Activated gamma-delta T cell treated with anti-CD3 and anti-CD28 coated beads, Interleukin-2, amount 50 U/mL, for 16 hours (primary cell): ENCODE data around the gene XPC.

ENCODE experiments used
- DNase-seq: peaks from one replicate; pipeline ENCODE4 v3.0.0-alpha.2; 2020; ENCODE audit warnings: low read depth

The XPC gene

DNA sequence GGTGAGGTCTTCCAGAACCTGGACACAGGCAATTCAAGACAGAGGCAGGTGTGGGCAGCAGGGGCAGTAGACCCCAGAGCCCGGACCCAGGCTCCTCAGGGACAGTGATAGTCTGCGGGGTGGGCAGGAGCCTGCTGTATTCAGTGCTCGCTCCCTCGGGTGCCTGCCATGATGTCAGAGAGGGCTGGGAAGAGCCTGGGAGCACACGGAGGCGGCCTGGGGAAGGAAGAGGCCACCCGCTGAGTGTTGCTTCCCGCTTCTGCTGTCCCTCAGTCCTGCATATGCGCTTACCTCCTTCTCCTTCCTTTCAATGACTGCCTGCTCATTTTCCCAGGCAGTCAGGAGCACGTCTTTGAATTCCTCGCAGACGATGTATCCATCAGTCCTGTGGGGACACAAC is 30.8 kb downstream of the XPC start:
- DNase-seq: no peak

DNA sequence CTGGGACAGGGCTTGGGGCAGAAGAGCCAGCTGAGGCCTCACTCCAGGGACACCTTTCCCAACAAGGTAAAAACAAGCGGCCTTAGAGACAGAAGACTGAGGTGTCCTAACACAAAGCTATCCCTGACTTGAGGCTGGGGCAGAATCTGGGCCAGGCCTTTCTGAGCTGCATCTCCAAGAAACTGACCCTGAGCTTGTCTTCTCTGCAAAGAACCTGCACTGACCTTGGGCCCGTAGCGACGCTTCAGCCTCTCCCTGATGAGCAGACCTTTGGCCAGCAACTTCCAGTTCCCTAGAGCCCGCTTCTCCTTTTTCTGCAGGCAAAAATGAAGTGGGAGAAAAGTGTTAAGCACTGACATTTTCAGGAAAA is 31.4 kb downstream of the XPC start:
- DNase-seq: no peak

DNA sequence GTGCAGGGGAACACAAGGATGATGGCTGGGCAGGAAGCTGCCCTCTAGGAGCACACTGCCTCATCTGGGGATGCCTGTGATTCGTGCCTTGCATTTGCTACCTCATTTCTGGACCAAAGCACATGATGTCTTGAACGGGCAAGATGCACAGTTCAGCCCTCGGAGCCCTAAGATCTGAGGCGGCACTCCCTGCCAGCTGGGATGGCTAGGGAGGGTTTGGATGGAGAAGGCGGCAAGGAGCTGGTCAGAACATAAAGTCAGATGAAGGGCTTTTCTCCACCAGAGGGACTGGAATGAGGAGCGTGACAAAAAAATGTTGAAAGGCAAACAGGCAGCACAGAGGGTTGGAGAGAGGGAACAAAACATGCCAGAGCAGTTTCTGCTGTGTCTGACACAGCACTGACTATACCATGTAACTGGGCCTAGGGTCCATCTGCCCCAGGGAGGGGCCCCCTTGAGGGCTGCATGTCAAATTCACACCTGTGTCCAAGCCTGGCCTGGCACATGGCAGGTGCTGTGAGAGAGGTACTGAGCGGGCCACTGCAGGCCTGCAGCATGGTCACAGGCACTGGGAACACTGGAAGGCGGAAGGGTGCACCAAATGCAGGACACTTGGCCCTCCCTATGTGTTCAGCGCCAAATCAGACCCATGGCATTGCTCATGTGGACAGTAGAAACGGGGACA is 31.9 kb downstream of the XPC start:
- no peak for DNase-seq

DNA sequence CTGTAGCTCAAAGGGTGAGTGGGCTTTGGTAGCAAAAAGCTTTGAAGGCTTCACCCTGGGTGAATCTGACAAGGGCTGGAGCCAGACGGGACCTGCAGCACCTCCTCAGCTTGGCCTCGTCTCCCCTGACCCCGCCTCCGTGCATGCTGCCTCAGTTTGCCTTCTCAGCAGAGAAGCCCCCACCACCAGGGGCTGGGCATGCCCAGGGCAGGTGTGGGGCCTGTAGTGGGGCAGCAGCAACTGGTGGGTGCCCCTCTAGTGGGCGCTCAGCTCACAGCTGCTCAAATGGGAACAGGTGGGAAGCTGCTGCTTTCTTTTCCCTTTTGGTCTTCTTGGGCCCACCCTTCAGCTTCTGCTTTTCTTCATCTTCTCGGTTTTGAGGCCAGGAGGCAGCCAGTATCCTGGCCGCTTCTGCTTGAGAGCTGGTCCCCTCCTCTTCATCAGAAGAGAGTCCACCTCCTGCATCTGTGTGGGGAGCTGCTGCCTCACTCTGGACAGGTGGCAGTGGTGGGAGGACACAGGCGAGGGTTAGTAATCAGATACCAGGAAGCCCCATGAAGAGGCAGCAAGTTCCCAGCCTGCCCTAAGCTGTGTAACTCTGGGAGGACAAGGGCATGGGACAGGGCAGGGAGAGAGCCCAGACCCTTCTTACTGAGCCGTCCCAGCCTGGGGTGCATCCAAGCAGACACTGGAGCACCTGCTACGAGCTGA is 32.6 kb downstream of the XPC start:
- no peak for DNase-seq

DNA sequence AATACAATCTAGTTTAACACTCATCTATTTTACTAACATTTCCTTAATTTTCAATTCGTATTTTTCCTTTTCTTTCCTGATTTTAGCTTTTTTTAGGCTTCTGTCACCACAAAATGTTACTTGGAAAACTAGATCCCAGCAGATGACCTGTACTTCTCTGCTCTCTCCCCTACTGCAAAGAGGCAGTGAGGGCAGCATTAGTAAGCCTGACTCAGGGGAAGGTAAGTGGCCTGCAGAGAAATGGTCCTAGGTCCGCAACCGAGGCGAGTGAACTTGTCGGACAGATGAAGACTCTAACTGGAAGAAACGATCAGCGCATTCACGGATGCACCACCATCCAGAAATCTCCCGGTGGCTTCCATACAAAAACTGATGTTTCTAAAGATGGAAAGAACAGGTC is 33.2 kb downstream of the XPC start:
- no peak for DNase-seq

DNA sequence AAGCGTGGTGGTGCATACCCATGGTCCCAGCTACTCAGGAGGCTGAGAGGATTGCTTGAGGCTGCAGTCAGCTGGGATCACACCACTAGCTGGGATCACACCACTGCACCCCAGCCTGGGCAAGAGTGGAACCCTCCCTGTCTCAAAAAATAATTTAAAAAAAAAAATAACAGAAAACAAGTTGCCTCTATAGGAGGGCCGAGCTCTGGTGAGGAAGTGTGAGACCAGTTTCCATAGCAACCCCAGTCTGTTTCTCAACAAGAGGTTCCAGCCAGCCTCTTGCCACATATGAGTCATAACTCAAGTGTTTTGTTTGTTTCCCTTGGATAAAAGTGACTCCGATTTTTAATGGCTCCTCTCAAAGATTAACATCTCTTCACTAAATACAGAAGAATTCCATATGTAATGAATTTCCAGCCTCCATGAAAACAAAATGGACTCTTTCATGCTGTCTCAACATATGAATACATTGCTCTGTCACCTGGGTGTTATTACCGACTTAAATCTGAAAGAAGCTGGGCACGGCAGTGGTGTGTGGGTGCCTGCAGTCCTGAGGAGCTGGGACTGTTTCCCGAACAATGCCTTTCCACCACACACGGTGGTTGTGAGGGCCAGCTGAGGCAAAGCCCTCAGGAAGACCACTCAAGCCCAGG is 33.9 kb downstream of the XPC start:
- peak; percentile 52 for DNase-seq

DNA sequence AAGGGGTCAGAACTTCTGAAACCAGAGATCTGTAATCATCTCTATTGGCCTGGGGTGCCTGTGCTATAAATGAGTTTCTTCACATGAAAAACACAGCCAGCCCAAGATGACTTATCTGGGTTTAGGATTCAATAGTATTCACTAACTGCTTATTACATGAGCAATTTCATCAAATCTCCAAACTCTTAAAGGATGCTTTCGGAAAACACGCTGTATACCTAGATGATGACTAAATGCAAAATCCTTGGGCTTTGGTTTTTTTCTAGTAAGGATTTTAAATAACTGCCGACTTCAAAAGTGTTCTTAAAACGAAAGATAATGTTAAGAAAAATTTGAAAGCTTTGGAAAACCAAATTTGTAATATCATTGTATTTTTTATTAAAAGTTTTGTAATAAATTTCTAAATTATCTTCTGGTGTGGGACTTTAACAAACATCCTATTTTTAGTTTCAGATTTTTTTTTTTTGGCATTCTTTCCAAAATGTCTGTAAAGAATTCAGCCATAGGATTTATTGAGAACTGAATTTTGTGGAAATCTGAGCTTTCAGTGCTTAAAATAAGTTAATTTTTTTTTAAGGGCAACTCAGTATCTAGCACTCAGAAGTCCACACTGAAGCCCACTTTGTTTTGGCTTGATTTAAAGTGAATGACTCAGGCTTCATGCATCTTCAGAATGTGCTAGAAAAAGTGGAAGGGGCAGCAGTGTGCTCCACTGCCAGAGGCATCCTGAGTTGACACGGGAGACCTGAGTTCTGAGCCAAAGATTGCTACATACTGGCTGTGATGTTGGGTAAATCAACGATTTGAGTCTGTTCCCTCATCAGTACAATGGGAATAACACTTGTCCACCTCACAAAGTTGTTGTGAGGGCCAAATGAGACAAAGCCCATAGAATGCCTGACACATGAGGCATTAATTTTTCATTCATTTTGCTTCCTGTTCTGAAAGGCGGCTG is 34.9 kb downstream of the XPC start:
- no peak for DNase-seq

DNA sequence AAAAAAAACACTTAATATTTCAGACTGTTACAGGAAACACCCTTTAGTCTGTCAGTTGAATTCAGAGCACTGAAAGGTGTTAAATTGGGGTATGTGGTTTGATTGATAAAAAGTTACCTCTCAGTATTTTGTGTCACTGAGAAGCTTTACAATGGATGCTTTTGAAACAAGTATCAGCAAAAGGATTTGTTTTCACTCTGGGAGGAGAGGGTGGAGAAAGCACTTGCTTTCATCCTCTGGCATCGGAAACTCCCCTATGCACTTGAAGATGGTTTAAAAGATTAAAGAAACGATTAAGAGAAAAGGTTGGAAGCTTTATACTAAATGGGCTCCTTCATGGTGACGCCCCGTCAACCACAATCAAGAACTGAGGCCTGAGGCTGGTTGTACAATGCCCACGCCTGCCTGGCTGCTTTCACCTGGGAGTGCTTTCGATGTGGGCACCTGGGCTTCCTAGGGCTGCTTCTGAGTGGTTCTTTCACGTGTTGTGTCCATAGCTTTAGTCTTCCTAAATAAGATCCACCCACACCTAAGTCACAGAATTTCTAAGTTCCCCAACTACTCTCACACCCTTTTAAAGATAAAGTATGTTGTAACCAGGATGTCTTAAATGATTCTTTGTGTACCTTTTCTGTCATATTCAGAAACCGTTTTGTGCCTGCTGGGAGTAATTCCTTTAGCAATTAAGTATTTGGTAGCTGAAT is 35.7 kb downstream of the XPC start:
- DNase-seq: peak; percentile 45

DNA sequence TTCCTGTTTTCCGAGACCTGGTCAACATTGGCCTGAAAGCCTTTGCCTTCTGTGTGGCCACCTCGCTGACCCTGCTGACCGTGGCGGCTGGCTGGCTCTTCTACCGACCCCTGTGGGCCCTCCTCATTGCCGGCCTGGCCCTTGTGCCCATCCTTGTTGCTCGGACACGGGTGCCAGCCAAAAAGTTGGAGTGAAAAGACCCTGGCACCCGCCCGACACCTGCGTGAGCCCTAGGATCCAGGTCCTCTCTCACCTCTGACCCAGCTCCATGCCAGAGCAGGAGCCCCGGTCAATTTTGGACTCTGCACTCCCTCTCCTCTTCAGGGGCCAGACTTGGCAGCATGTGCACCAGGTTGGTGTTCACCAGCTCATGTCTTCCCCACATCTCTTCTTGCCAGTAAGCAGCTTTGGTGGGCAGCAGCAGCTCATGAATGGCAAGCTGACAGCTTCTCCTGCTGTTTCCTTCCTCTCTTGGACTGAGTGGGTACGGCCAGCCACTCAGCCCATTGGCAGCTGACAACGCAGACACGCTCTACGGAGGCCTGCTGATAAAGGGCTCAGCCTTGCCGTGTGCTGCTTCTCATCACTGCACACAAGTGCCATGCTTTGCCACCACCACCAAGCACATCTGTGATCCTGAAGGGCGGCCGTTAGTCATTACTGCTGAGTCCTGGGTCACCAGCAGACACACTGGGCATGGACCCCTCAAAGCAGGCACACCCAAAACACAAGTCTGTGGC is 36.6 kb downstream of the XPC start:
- no peak for DNase-seq

DNA sequence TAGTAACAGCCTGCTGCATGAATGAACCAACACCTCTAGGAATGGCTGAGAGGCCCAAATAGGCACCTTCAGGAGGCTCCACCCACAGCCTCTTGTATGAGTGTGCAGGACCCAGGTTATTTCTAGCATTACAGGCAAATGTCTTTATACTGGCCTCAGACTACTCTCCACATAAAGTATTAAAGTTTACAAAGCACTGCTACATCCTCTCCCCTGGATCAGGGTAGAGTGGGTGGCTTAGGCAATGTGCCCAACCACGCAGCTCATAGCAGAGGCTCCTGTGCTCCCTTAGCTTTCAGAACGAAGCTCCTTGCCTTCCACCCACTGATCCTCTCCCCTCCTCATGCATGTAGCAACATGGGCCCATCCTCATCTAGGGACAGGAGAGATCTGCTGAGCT is 37.3 kb downstream of the XPC start:
- no peak for DNase-seq

DNA sequence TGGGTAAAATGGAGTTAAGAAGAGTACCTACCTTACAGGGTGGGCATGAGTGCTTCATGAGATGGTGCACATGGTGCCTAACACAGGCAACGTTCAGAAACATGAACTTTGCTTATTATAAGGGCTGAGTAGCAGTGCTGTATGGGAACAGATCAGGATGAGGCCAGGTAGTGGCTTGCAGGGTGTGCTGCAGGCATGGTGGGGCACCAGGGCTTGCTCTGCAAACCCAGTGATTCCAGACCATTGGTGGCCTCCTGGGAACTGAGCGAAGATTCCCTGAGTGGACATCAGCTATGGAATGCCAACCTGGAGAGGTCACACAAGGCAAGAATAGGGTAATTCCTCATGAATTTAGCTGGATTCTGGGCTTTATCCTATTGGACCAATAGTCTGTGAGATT is 37.7 kb downstream of the XPC start:
- no peak for DNase-seq

DNA sequence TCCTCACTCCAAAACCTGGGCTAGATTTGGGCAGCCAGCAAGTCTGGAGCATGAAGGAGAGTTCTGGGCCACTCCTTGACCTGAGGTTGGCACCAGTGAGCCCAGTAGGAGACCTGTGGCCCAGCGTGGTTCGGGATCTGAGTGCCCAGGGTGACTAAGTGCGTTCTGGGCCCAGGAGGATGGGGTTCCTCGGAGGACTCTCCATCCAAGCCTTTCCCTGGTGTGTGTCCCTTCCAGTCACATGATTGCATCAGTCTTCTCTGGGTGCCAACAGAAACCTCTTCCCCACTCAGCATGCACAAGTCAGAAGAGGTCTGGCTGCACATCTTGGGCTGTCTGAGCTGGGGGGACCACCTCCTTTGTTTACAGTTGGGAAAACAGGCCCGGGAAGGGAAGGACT is 38.6 kb downstream of the XPC start:
- no peak for DNase-seq

DNA sequence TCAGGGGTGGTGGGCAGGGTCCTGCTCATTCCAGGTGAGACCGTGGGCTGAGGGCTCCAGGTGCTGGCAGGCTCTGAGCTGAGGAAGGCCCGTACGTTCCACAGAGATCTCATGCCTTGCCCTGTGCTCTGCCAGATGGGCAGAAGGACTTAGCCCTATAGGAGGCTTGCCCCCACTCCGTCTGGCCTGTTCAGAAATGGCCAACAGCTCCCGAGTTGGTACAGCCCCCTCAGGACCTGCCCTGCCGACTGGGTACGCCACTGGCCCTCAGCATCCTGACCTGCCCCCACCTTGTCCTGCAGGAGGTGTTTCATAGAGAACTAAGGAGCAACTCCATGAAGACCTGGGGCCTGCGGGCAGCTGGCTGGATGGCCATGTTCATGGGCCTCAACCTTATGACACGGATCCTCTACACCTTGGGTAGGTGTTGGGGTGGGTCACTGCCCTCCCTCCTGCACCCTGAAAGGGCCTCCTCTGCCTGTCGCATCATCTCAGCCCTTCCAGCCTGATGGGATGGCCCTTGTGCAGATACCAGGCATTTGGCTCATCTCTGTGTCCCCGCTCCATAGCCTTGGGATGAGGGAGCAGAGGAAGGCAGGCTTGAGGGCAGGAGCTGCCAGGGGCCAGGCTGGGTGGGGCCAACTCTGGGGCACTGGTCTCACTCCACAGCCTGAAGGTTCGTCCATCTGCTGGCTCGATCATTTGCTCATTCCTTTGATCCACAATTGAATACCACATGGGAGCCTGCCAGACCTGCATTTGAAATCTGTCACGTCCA is 39.3 kb downstream of the XPC start:
- no peak for DNase-seq

DNA sequence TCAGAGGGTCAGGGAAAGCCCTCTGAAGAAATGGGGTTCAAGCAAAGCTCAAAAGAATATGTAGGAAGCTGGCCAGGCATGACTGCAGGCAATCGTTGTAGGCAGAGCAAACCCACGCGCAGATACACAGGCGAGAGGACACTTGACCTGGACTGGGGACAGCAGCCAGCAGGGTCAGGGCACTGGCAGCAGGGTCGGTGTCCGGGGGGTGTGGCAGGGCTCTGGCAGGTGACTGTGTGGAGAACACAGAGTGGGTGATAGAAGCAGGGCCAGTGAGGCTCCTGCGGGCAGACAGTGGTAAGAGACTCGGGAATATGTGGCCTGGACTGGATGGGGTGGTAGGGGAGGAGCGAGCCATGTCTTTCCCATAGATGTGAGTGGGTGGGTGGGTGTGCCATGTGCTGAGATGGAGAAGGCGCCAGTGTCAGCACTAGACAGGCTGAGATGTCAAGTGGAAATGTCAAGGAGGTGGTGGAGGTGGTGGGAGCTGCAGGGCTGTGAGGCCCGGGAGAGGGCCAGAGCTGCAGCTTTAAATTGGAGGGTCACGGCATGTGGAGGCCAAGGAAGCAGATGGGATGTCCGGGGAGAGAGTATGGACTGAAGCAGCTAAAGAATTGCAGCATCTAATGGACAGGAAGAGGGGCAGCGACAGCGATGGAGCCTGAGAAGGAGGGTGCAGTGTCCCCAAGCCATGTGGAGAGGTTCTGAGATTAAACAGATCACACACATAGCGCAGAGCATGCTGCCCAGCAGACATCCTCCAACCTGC is 40.1 kb downstream of the XPC start:
- no peak for DNase-seq

DNA sequence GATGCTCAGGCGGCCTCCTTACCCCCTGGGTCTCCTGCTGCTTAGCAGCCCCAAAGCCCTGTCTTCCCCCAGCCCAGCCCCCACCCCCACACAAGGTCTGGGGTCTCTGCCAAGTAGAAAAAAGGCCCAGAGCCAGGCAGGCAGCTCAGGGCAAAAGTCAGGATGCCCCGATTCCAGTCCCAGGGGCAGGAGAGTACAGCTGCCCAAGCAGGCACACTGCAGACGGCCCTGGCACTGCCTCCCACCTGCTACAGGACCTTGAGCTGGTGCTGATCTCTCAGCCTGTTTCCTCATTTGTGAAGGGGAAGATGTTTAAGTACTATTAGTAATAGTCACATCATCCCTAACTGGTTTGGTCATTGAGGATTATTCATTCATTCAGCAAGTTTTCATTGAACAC is 41.0 kb downstream of the XPC start:
- DNase-seq: no peak

DNA sequence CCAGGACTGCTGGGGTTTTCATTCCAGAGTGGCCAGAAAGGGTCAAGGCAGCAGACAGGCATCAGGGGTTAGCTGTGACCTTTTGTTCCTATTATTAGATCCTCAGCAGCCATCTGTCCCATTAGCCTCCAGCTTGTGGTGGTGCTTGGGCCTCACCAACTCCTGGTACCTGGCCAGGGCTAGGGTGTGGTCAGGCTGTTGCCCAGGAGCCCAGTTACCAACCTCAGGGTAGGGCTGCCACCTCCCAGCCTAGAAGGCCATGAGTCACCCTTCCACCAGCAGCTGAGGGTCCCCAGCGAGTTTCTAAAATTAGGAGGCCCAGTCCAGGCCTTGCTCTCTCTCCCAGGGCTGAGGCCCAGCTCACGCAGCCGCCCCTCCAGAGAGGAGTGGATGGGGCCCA is 41.4 kb downstream of the XPC start:
- no peak for DNase-seq

DNA sequence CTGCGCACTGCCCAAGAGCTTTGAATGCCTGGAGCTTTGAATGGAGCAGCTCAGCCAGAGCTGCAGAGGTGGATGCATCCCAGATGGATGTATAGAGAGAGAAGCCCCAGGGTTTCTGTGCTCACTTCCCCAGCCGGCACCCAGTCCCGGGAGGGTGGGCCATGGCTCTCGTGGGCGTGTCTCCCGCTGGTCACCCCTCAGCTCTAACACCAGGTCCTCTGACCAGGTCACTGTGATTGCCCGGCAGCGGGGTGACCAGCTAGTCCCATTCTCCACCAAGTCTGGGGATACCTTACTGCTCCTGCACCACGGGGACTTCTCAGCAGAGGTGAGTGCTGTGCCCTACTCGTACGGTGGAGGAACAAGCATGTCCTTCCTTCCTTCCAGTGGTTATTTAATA is 42.8 kb downstream of the XPC start:
- no peak for DNase-seq

DNA sequence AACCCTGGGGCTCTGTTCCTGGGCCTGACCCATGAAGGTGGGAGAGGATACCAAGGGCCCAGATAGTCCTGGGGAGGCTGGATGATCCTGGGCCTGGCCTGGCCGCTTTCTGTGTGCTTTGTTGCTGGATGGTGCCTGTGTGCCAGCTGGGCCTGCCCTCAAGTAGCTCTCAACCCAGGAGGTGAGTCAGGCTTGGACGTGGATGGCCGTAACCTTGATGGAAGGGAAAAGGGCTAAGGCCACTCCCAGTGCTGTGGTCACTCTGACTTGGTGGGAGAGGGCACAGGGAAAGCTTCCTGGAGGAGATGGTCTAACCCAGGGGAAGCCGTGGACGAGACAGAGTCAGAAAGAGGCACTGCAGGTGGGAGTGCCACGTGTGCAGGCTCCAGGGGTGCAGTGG is 44.1 kb downstream of the XPC start:
- DNase-seq: no peak

DNA sequence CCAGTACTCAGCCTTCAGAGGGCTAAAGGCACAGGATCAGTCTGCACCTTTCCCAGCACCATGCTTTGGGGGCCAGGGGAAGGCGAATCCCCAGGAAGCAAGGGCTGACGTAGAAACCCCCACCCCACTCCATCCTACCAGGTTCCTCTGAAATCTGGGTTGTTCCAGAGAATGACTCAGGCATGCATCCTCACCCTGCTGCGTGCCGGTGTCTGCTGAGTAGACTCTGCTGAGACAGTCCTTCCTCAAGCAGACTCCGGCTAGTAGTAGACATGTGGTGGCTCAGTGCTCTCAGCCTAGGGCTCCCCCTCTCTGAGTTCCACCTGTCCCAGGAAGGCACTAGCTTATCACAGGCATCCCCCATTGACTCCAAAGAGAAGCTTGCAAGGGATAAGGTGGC is 44.5 kb downstream of the XPC start:
- no peak for DNase-seq
